Measurements from ENCODE around the gene NAV2. TPM values are rescaled to one million over a fixed set of nuclear protein-coding genes. Genes with fewer than 3 reads are reported as not detected.
A peak's percentile ranks its signal among the peaks of the same experiment; 100 is the strongest.

The NAV2 gene
- total RNA-seq, 1 donor from 2014 or later = 31.4 TPM

GRCh38 chr11:19821412-19821875 lies 108.8 kb downstream of the NAV2 start:
- DNase-seq (ENCODE audit: extremely low spot score, unreplicated experiment) = no peak
- H3K27me3 Mint-ChIP-seq (ENCODE audit: unreplicated experiment) = no peaks in the 10 kb centered on the region
- peaks cover 6% of the 10 kb centered on the region for H3K4me1 Mint-ChIP-seq (ENCODE audit: unreplicated experiment)
- H3K36me3 Mint-ChIP-seq (ENCODE audit: unreplicated experiment) = peaks cover 5% of the 10 kb centered on the region
- no peak overlapping the region for H3K4me3 Mint-ChIP-seq (ENCODE audit: unreplicated experiment)
- TF ChIP-seq CTCF (IDR thresholded peaks at IDR 0.05) = no peak
- H3K27ac Mint-ChIP-seq (ENCODE audit: unreplicated experiment) = no peak overlapping the region
- no peaks in the 10 kb centered on the region for H3K9me3 Mint-ChIP-seq (ENCODE audit: unreplicated experiment)

- no peak for TF ChIP-seq CTCF (IDR thresholded peaks at IDR 0.05)
- H3K36me3 Mint-ChIP-seq (ENCODE audit: unreplicated experiment) = peaks cover 5% of the 10 kb centered on the region
- peaks cover 6% of the 10 kb centered on the region for H3K4me1 Mint-ChIP-seq (ENCODE audit: unreplicated experiment)
- no peaks in the 10 kb centered on the region for H3K9me3 Mint-ChIP-seq (ENCODE audit: unreplicated experiment)
- no peak overlapping the region for H3K4me3 Mint-ChIP-seq (ENCODE audit: unreplicated experiment)
- H3K27ac Mint-ChIP-seq (ENCODE audit: unreplicated experiment) = no peak overlapping the region
- DNase-seq (ENCODE audit: extremely low spot score, unreplicated experiment) = no peak
- H3K27me3 Mint-ChIP-seq (ENCODE audit: unreplicated experiment) = no peaks in the 10 kb centered on the region
These were observed 109.4 kb downstream of the NAV2 start for GRCh38 chr11:19821993-19822392.

- Mint-ChIP-seq H3K4me1 (ENCODE audit: unreplicated experiment) (peaks cover 6% of the 10 kb centered on the region), H3K27me3 (ENCODE audit: unreplicated experiment) (no peaks in the 10 kb centered on the region), H3K36me3 (ENCODE audit: unreplicated experiment) (peaks cover 5% of the 10 kb centered on the region), H3K27ac (ENCODE audit: unreplicated experiment) (no peak overlapping the region), H3K9me3 (ENCODE audit: unreplicated experiment) (no peaks in the 10 kb centered on the region), H3K4me3 (ENCODE audit: unreplicated experiment) (no peak overlapping the region)
- DNase-seq (ENCODE audit: extremely low spot score, unreplicated experiment) = no peak
- TF ChIP-seq CTCF (IDR thresholded peaks at IDR 0.05) = no peak
These were observed 109.9 kb downstream of the NAV2 start for GRCh38 chr11:19822531-19822930.

GRCh38 chr11:19826606-19827005 lies 114.0 kb downstream of the NAV2 start:
- H3K4me3 Mint-ChIP-seq (ENCODE audit: unreplicated experiment) = no peak overlapping the region
- no peaks in the 10 kb centered on the region for H3K36me3 Mint-ChIP-seq (ENCODE audit: unreplicated experiment)
- no peaks in the 10 kb centered on the region for H3K4me1 Mint-ChIP-seq (ENCODE audit: unreplicated experiment)
- H3K27ac Mint-ChIP-seq (ENCODE audit: unreplicated experiment) = no peak overlapping the region
- no peaks in the 10 kb centered on the region for H3K27me3 Mint-ChIP-seq (ENCODE audit: unreplicated experiment)
- DNase-seq (ENCODE audit: extremely low spot score, unreplicated experiment) = no peak
- TF ChIP-seq CTCF (IDR thresholded peaks at IDR 0.05) = no peak
- H3K9me3 Mint-ChIP-seq (ENCODE audit: unreplicated experiment) = no peaks in the 10 kb centered on the region

GRCh38 chr11:19827399-19828135 lies 114.9 kb downstream of the NAV2 start:
- TF ChIP-seq CTCF (IDR thresholded peaks at IDR 0.05) = no peak
- DNase-seq (ENCODE audit: extremely low spot score, unreplicated experiment) = no peak
- Mint-ChIP-seq H3K4me1 (ENCODE audit: unreplicated experiment) (no peaks in the 10 kb centered on the region), H3K9me3 (ENCODE audit: unreplicated experiment) (no peaks in the 10 kb centered on the region), H3K27ac (ENCODE audit: unreplicated experiment) (peak overlapping the region; percentile 5), H3K27me3 (ENCODE audit: unreplicated experiment) (no peaks in the 10 kb centered on the region), H3K36me3 (ENCODE audit: unreplicated experiment) (no peaks in the 10 kb centered on the region), H3K4me3 (ENCODE audit: unreplicated experiment) (no peak overlapping the region)

All from osteocyte (in vitro differentiated cells).